Prostate gland (tissue), 2 donors: Measurements from ENCODE around the gene SAT2.

Experiments used
- CTCF ChIP-seq, 4 experiments: fragments of 200-600 bp in 2 of 4; fragments of 450-650 bp in 2 of 4; sonication (generic) in 2 of 4; IDR thresholded peaks; 1 replicate in 3 of 4; 2 replicates in 1 of 4; pipeline ENCODE4 v1.5.1; 2016 to 2019; ENCODE audit warnings: antibody characterized with exemption in 4 of 4, mild to moderate bottlenecking in 2 of 4, moderate library complexity in 2 of 4
- POLR2AphosphoS5 ChIP-seq: sonication (generic); formaldehyde crosslinking; IDR thresholded peaks from one replicate; pipeline ENCODE4 v1.6.1; 2017; ENCODE audit warnings: antibody characterized with exemption

GRCh38 chr17:7618608-7619007 is 9.0 kb downstream of the SAT2 start:
- no peak for TF ChIP-seq CTCF (IDR thresholded peaks at IDR 0.05)
- TF ChIP-seq POLR2AphosphoS5: no peak
